ENCODE measurements around the gene SETD7. TPM values are rescaled to one million over a fixed set of nuclear protein-coding genes. Genes with fewer than 3 reads are reported as not detected.

SETD7 gene
- total and polyA plus RNA-seq, 2 experiments from 2014 or later, result 1.1 to 4.2 TPM

DNA sequence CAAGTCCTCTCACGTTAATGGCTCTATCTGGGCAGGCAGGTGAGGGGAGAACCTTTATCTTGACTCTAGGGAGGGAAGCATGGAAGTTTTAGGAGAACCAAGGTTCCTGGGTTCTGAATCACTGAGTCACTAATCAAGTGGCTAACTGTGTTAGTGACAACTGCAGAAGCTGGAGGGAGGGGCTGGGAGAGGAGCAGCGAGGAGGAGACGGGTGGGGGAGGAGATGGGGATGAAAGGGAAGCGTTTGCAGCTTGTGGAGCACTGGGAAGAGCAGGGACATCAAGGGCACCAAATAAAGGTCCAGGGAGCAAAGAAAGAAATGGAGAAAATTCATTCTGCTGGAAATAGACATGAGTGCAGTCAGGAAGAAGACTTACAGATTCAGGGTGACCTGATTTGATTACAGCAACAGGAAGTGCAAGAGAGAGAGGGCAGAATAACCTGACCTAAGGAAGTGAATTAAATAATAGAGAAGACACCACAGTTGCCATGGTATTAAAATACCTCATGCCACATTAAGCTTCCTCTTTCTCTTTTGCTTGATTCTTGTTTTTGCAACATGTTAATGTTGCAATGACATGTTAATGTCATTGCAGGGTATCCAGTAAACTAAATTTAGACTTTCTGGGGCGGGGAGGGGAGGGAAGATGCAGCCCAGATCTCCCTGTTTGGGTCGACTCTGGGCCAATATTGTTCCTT lies 4.5 kb upstream of the SETD7 start:
- H3K4me2 ChIP-seq, result peak overlapping the region; percentile 65
- Mint-ChIP-seq H3K27me3 (ENCODE audit: insufficient read depth, low read depth, poor library complexity) (peaks cover 50% of the 10 kb centered on the region), H3K27ac (no peak overlapping the region), H3K4me3 (no peak overlapping the region), H3K9me3 (no peaks in the 10 kb centered on the region; the same call in 2 of the 3 replicates), H3K4me1 (peaks cover 30% of the 10 kb centered on the region), H3K36me3 (ENCODE audit: low read depth) (no peaks in the 10 kb centered on the region)
- peaks cover 48% of the 10 kb centered on the region for H3K27me3 ChIP-seq (ENCODE audit: insufficient read depth)
- H3K36me3 ChIP-seq (ENCODE audit: insufficient read depth), result no peaks in the 10 kb centered on the region
- peaks cover 22% of the 10 kb centered on the region for H3K4me1 ChIP-seq (ENCODE audit: insufficient read depth)
- no peaks in the 10 kb centered on the region for H3K79me2 ChIP-seq (replicated peaks; ENCODE audit: insufficient read depth)
- TF ChIP-seq POLR2AphosphoS5 (IDR thresholded peaks at IDR 0.05; ENCODE audit: low read depth) (no peak), NANOG (IDR thresholded peaks at IDR 0.05; ENCODE audit: borderline replicate concordance) (no peak), CREB1 (CRISPR knock-in tag; IDR thresholded peaks at IDR 0.05; ENCODE audit: low read depth) (no peak)
- DNase-seq (ENCODE audit: low spot score), result peak; percentile 52
- no peak overlapping the region; the same call in 1 of the 2 replicates for H3K4me3 ChIP-seq
- ATAC-seq, result no peak; the same call in 2 of the 3 replicates
- 0 out of 2 replicates have a peak, but pooled peaks cover 7% of the 10 kb centered on the region for H3F3A ChIP-seq (replicated peaks; ENCODE audit: low read depth)
- H4K20me1 ChIP-seq (replicated peaks; ENCODE audit: insufficient read depth), result no peaks in the 10 kb centered on the region
- peak overlapping the region; percentile 83 for H2AFZ ChIP-seq
- H3K9me2 ChIP-seq (ENCODE audit: insufficient read depth), result no peaks in the 10 kb centered on the region
- no peak overlapping the region for H3K27ac ChIP-seq (ENCODE audit: low read depth)

DNA sequence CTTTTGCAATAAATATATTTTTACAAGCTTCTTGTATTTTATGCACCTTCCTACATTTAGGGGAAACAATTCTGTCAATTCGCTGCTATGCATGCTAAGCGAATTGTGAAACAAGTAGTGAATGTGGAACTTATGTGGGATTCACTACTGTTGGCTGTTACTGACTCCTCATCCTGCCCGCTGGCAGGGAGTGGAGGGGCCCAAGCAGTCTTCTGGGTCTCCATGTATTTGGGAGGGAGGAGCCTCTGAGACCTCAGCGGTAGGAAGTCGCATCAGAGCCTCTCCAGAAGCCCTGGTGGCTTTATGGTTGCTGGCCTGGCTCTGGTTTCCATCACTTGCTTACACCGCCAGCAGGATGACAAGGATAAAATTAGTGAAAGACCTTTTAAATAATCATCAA lies 3.7 kb upstream of the SETD7 start:
- Histone ChIP-seq H3K4me1 (ENCODE audit: insufficient read depth) (peaks cover 24% of the 10 kb centered on the region), H3K4me2 (peak overlapping the region; percentile 65; the same call in 1 of the 2 replicates), H3K4me3 (no peak overlapping the region), H2AFZ (no peak overlapping the region), H3K27me3 (ENCODE audit: insufficient read depth) (peaks cover 57% of the 10 kb centered on the region), H3K9me2 (ENCODE audit: insufficient read depth) (no peaks in the 10 kb centered on the region), H3K79me2 (replicated peaks; ENCODE audit: insufficient read depth) (no peaks in the 10 kb centered on the region), H3K36me3 (ENCODE audit: insufficient read depth) (no peaks in the 10 kb centered on the region), H3F3A (replicated peaks; ENCODE audit: low read depth) (0 out of 2 replicates have a peak, but pooled peaks cover 7% of the 10 kb centered on the region), H4K20me1 (replicated peaks; ENCODE audit: insufficient read depth) (no peaks in the 10 kb centered on the region), H3K27ac (ENCODE audit: low read depth) (no peak overlapping the region)
- H3K27me3 Mint-ChIP-seq (ENCODE audit: insufficient read depth, low read depth, poor library complexity), result peaks cover 53% of the 10 kb centered on the region
- no peak overlapping the region for H3K4me3 Mint-ChIP-seq
- no peaks in the 10 kb centered on the region; the same call in 2 of the 3 replicates for H3K36me3 Mint-ChIP-seq (ENCODE audit: low read depth)
- DNase-seq (ENCODE audit: low spot score) (no peak), ATAC-seq (no peak)
- H3K4me1 Mint-ChIP-seq, result peaks cover 35% of the 10 kb centered on the region
- H3K27ac Mint-ChIP-seq, result no peak overlapping the region
- no peaks in the 10 kb centered on the region; the same call in 1 of the 3 replicates for H3K9me3 Mint-ChIP-seq
- TF ChIP-seq ZNF114 (CRISPR knock-in tag; IDR thresholded peaks at IDR 0.05) (no peak), STAT1 (IDR thresholded peaks at IDR 0.05; ENCODE audit: unreplicated experiment) (no peak), NANOG (IDR thresholded peaks at IDR 0.05; ENCODE audit: borderline replicate concordance) (no peak)
- TF ChIP-seq, protein P1, sequence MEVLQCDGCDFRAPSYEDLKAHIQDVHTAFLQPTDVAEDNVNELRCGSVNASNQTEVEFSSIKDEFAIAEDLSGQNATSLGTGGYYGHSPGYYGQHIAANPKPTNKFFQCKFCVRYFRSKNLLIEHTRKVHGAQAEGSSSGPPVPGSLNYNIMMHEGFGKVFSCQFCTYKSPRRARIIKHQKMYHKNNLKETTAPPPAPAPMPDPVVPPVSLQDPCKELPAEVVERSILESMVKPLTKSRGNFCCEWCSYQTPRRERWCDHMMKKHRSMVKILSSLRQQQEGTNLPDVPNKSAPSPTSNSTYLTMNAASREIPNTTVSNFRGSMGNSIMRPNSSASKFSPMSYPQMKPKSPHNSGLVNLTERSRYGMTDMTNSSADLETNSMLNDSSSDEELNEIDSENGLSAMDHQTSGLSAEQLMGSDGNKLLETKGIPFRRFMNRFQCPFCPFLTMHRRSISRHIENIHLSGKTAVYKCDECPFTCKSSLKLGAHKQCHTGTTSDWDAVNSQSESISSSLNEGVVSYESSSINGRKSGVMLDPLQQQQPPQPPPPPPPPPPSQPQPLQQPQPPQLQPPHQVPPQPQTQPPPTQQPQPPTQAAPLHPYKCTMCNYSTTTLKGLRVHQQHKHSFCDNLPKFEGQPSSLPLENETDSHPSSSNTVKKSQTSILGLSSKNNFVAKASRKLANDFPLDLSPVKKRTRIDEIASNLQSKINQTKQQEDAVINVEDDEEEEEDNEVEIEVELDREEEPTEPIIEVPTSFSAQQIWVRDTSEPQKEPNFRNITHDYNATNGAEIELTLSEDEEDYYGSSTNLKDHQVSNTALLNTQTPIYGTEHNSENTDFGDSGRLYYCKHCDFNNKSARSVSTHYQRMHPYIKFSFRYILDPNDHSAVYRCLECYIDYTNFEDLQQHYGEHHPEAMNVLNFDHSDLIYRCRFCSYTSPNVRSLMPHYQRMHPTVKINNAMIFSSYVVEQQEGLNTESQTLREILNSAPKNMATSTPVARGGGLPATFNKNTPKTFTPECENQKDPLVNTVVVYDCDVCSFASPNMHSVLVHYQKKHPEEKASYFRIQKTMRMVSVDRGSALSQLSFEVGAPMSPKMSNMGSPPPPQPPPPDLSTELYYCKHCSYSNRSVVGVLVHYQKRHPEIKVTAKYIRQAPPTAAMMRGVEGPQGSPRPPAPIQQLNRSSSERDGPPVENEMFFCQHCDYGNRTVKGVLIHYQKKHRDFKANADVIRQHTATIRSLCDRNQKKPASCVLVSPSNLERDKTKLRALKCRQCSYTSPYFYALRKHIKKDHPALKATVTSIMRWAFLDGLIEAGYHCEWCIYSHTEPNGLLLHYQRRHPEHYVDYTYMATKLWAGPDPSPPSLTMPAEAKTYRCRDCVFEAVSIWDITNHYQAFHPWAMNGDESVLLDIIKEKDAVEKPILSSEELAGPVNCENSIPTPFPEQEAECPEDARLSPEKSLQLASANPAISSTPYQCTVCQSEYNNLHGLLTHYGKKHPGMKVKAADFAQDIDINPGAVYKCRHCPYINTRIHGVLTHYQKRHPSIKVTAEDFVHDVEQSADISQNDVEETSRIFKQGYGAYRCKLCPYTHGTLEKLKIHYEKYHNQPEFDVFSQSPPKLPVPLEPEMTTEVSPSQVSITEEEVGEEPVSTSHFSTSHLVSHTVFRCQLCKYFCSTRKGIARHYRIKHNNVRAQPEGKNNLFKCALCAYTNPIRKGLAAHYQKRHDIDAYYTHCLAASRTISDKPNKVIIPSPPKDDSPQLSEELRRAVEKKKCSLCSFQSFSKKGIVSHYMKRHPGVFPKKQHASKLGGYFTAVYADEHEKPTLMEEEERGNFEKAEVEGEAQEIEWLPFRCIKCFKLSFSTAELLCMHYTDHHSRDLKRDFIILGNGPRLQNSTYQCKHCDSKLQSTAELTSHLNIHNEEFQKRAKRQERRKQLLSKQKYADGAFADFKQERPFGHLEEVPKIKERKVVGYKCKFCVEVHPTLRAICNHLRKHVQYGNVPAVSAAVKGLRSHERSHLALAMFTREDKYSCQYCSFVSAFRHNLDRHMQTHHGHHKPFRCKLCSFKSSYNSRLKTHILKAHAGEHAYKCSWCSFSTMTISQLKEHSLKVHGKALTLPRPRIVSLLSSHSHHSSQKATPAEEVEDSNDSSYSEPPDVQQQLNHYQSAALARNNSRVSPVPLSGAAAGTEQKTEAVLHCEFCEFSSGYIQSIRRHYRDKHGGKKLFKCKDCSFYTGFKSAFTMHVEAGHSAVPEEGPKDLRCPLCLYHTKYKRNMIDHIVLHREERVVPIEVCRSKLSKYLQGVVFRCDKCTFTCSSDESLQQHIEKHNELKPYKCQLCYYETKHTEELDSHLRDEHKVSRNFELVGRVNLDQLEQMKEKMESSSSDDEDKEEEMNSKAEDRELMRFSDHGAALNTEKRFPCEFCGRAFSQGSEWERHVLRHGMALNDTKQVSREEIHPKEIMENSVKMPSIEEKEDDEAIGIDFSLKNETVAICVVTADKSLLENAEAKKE (CRISPR knock-in tag; IDR thresholded peaks at IDR 0.05), result no peak
- TF ChIP-seq, protein P2, sequence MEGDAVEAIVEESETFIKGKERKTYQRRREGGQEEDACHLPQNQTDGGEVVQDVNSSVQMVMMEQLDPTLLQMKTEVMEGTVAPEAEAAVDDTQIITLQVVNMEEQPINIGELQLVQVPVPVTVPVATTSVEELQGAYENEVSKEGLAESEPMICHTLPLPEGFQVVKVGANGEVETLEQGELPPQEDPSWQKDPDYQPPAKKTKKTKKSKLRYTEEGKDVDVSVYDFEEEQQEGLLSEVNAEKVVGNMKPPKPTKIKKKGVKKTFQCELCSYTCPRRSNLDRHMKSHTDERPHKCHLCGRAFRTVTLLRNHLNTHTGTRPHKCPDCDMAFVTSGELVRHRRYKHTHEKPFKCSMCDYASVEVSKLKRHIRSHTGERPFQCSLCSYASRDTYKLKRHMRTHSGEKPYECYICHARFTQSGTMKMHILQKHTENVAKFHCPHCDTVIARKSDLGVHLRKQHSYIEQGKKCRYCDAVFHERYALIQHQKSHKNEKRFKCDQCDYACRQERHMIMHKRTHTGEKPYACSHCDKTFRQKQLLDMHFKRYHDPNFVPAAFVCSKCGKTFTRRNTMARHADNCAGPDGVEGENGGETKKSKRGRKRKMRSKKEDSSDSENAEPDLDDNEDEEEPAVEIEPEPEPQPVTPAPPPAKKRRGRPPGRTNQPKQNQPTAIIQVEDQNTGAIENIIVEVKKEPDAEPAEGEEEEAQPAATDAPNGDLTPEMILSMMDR (conservative IDR thresholded peaks at IDR 0.05; ENCODE audit: low read depth in 2 of 2), result no peak
- TF ChIP-seq, protein P3, sequence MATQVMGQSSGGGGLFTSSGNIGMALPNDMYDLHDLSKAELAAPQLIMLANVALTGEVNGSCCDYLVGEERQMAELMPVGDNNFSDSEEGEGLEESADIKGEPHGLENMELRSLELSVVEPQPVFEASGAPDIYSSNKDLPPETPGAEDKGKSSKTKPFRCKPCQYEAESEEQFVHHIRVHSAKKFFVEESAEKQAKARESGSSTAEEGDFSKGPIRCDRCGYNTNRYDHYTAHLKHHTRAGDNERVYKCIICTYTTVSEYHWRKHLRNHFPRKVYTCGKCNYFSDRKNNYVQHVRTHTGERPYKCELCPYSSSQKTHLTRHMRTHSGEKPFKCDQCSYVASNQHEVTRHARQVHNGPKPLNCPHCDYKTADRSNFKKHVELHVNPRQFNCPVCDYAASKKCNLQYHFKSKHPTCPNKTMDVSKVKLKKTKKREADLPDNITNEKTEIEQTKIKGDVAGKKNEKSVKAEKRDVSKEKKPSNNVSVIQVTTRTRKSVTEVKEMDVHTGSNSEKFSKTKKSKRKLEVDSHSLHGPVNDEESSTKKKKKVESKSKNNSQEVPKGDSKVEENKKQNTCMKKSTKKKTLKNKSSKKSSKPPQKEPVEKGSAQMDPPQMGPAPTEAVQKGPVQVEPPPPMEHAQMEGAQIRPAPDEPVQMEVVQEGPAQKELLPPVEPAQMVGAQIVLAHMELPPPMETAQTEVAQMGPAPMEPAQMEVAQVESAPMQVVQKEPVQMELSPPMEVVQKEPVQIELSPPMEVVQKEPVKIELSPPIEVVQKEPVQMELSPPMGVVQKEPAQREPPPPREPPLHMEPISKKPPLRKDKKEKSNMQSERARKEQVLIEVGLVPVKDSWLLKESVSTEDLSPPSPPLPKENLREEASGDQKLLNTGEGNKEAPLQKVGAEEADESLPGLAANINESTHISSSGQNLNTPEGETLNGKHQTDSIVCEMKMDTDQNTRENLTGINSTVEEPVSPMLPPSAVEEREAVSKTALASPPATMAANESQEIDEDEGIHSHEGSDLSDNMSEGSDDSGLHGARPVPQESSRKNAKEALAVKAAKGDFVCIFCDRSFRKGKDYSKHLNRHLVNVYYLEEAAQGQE (IDR thresholded peaks at IDR 0.05; ENCODE audit: unreplicated experiment), result no peak
